IMR-90 (cell line): ENCODE results near the gene ATP8B4. TPM values are rescaled to one million over a fixed set of nuclear protein-coding genes. Genes with fewer than 3 reads are reported as not detected.

Experiments
- ATAC-seq: fragments of 200-7000 bp; cut with Tn5 transposase; 2 replicates; pipeline ENCODE4 v1.9.1; 2020; ENCODE audit warnings: low read depth, mild to moderate bottlenecking, moderate library complexity
- BruUV-seq: library from RNA; stranded (reverse); fragments of 400-500 nt; replicated peaks from 2 replicates; lab custom pipeline; 2021; lab: Mats Ljungman, UMichigan
- CTCF ChIA-PET: fragments of 300-600 bp; formaldehyde crosslinking; extraction: SDS; loops from one replicate; lab custom pipeline; 2021; ENCODE audit warnings: antibody characterized with exemption; lab: Yijun Ruan, JAX
- POLR2A ChIA-PET: fragments of 300-600 bp; sonication (Branson Sonifier 250); formaldehyde crosslinking; loops from one replicate; lab custom pipeline; 2022; ENCODE audit warnings: antibody characterized with exemption; ENCODE audit not compliant: unreplicated experiment; lab: Charles Lee
- DNase-seq: peaks from one replicate; pipeline ENCODE4 v3.0.0; 2013
- H2AFZ ChIP-seq: replicated peaks from 2 replicates; pipeline ENCODE3; 2013; ENCODE audit warnings: low read length, mild to moderate bottlenecking; ENCODE audit not compliant: poor library complexity
- H2AK5ac ChIP-seq: 2 replicates; pipeline ENCODE4 v1.6.1; 2013; ENCODE audit warnings: low read depth, low read length, inconsistent platforms
- H2AK9ac ChIP-seq: replicated peaks from 2 replicates; pipeline ENCODE3; 2013; ENCODE audit warnings: mild to moderate bottlenecking, low read depth, low read length, moderate library complexity; ENCODE audit not compliant: poor library complexity
- H2BK120ac ChIP-seq: 2 replicates; pipeline ENCODE4 v1.6.1; 2013; ENCODE audit warnings: low read depth, low read length, inconsistent platforms
- H2BK15ac ChIP-seq: 3 replicates; pipeline ENCODE4 v1.6.1; 2013; ENCODE audit warnings: low read depth, low read length, inconsistent platforms
- H2BK20ac ChIP-seq: 2 replicates; pipeline ENCODE4 v1.6.1; 2013; ENCODE audit warnings: low read depth, mild to moderate bottlenecking, inconsistent platforms, low read length, moderate library complexity
- H2BK5ac ChIP-seq: 2 replicates; pipeline ENCODE4 v1.6.1; 2013; ENCODE audit warnings: mild to moderate bottlenecking, low read depth, low read length, inconsistent platforms; ENCODE audit not compliant: poor library complexity, severe bottlenecking
- H3K14ac ChIP-seq: replicated peaks from 2 replicates; pipeline ENCODE4 v1.6.1; 2013; ENCODE audit warnings: low read depth, low read length, inconsistent platforms
- H3K18ac ChIP-seq: 2 replicates; pipeline ENCODE4 v1.6.1; 2013; ENCODE audit warnings: low read depth, low read length, control low read depth
- H3K23ac ChIP-seq: 2 replicates; pipeline ENCODE4 v1.6.1; 2013; ENCODE audit warnings: low read depth, low read length, inconsistent platforms
- H3K27ac ChIP-seq: 2 replicates; pipeline ENCODE4 v1.5.1; 2013; ENCODE audit warnings: mild to moderate bottlenecking, control low read depth, low read length; ENCODE audit not compliant: insufficient read depth
- H3K27me3 ChIP-seq: 2 replicates; pipeline ENCODE4 v1.6.1; 2013; ENCODE audit warnings: low read length; ENCODE audit not compliant: control insufficient read depth, insufficient read depth
- H3K36me3 ChIP-seq: 2 replicates; pipeline ENCODE4 v1.6.1; 2013; ENCODE audit warnings: low read length, mixed read lengths; ENCODE audit not compliant: control insufficient read depth, insufficient read depth
- H3K4ac ChIP-seq: 2 replicates; pipeline ENCODE4 v1.6.1; 2013; ENCODE audit warnings: low read depth, low read length, inconsistent platforms
- H3K4me1 ChIP-seq: 2 replicates; pipeline ENCODE4 v1.6.1; 2013; ENCODE audit warnings: low read length, mixed read lengths; ENCODE audit not compliant: control insufficient read depth, insufficient read depth
- H3K4me2 ChIP-seq: 2 replicates; pipeline ENCODE4 v1.6.1; 2013; ENCODE audit warnings: low read depth, mild to moderate bottlenecking, control low read depth, low read length, moderate library complexity
- H3K4me3 ChIP-seq: 2 replicates; pipeline ENCODE4 v1.5.1; 2013; ENCODE audit warnings: low read depth, mild to moderate bottlenecking, control low read depth, low read length, moderate library complexity; ENCODE audit not compliant: insufficient read depth
- H3K56ac ChIP-seq: 2 replicates; pipeline ENCODE4 v1.6.1; 2013; ENCODE audit warnings: low read length, inconsistent platforms; ENCODE audit not compliant: insufficient read depth; ENCODE audit errors: extremely low read depth
- H3K79me1 ChIP-seq, 2 experiments: 2 replicates each; pipeline ENCODE4 v1.6.1; 2013; ENCODE audit warnings: low read length in 2 of 2, inconsistent platforms in 1 of 2, low read depth in 1 of 2
- H3K9ac ChIP-seq: 2 replicates; pipeline ENCODE4 v1.6.1; 2013; ENCODE audit warnings: low read depth, low read length, control low read depth
- H3K9me1 ChIP-seq: 2 replicates; pipeline ENCODE4 v1.6.1; 2013; ENCODE audit warnings: low read length, inconsistent platforms; ENCODE audit not compliant: insufficient read depth
- H3K9me3 ChIP-seq: 2 replicates; pipeline ENCODE4 v1.6.1; 2013; ENCODE audit warnings: low read length; ENCODE audit not compliant: control insufficient read depth, insufficient read depth
- H4K20me1 ChIP-seq: 2 replicates; pipeline ENCODE4 v1.6.1; 2013; ENCODE audit warnings: low read length, inconsistent platforms; ENCODE audit not compliant: insufficient read depth
- H4K5ac ChIP-seq: 2 replicates; pipeline ENCODE4 v1.6.1; 2013; ENCODE audit warnings: mild to moderate bottlenecking, low read depth, low read length, control low read depth
- H4K8ac ChIP-seq, 2 experiments: 2 replicates each; pipeline ENCODE4 v1.6.1; 2013; ENCODE audit warnings: low read depth in 2 of 2, low read length in 2 of 2, control low read depth in 1 of 2, inconsistent platforms in 1 of 2
- H4K91ac ChIP-seq: 2 replicates; pipeline ENCODE4 v1.6.1; 2013; ENCODE audit warnings: low read depth, low read length, inconsistent platforms; ENCODE audit not compliant: insufficient read depth
- BHLHE40 ChIP-seq: fragments of 150-350 bp; IDR thresholded peaks from 2 replicates; pipeline ENCODE4 v1.6.1; 2016; ENCODE audit warnings: mild to moderate bottlenecking, low read depth, low read length
- CEBPB ChIP-seq: IDR thresholded peaks from 2 replicates; pipeline ENCODE4 v1.6.1; 2012; ENCODE audit warnings: low read depth, low read length, improper control_type of control experiment
- CHD1 ChIP-seq: IDR thresholded peaks from 2 replicates; pipeline ENCODE4 v1.6.1; 2012; ENCODE audit warnings: low read depth, low read length, improper control_type of control experiment
- CTCF ChIP-seq: conservative IDR thresholded peaks from 2 replicates; pipeline ENCODE4 v1.5.1; 2012; ENCODE audit warnings: mild to moderate bottlenecking, low read depth, low read length, improper control_type of control experiment
- FOS ChIP-seq: fragments of 150-350 bp; IDR thresholded peaks from 2 replicates; pipeline ENCODE4 v1.6.1; 2016; ENCODE audit warnings: low read depth, low read length
- MAFK ChIP-seq: IDR thresholded peaks from 2 replicates; pipeline ENCODE4 v1.6.1; 2012; ENCODE audit warnings: low read depth, low read length, improper control_type of control experiment
- MAZ ChIP-seq: IDR thresholded peaks from 2 replicates; pipeline ENCODE4 v1.6.1; 2012; ENCODE audit warnings: low read depth, mild to moderate bottlenecking, low read length, improper control_type of control experiment, moderate library complexity, borderline replicate concordance
- MXI1 ChIP-seq: IDR thresholded peaks from 2 replicates; pipeline ENCODE4 v1.6.1; 2012; ENCODE audit warnings: low read depth, mild to moderate bottlenecking, low read length, moderate library complexity, borderline replicate concordance
- RAD21 ChIP-seq: IDR thresholded peaks from 2 replicates; pipeline ENCODE4 v1.6.1; 2012; ENCODE audit warnings: low read length, improper control_type of control experiment
- RCOR1 ChIP-seq: IDR thresholded peaks from 2 replicates; pipeline ENCODE4 v1.6.1; 2012; ENCODE audit warnings: mild to moderate bottlenecking, low read length, improper control_type of control experiment; ENCODE audit not compliant: insufficient replicate concordance
- RFX5 ChIP-seq: IDR thresholded peaks from 2 replicates; pipeline ENCODE4 v1.8.0; 2012; ENCODE audit warnings: low read depth, mild to moderate bottlenecking, low read length, moderate library complexity
- SMC3 ChIP-seq: fragments of 150-350 bp; IDR thresholded peaks from 2 replicates; pipeline ENCODE4 v1.6.1; 2016; ENCODE audit warnings: low read depth, mild to moderate bottlenecking, antibody characterized with exemption, low read length, moderate library complexity
- USF2 ChIP-seq: fragments of 150-350 bp; IDR thresholded peaks from 2 replicates; pipeline ENCODE4 v1.6.1; 2017; ENCODE audit warnings: mild to moderate bottlenecking, antibody characterized with exemption, low read length, low read depth
- WGBS, 2 experiments: methylation state at CpG; one replicate each; pipeline versions ENCODE4 v1.1.5 to v1.1.7; 2013; ENCODE audit warnings: missing lambda C conversion rate in 2 of 2; ENCODE audit not compliant: insufficient read length in 1 of 2; ENCODE audit errors: extremely low coverage in 2 of 2; 5-methylcytosine and 5-hydroxymethylcytosine counted together
- dilution Hi-C: fragments of 300-500 bp; cut with HindIII; formaldehyde crosslinking; loops from one replicate; pipeline ENCODE4 v1.14.3; 2018; ENCODE audit warnings: low sequenced_read_pairs; ENCODE audit not compliant: unreplicated experiment
- in situ Hi-C: fragments of 300-500 bp; cut with MboI; formaldehyde crosslinking; loops from 3 replicates; pipeline ENCODE4 v1.14.3; 2019; ENCODE audit warnings: low sequenced_read_pairs, inconsistent platforms, mixed read lengths
- intact Hi-C: fragments of 100-400 bp; cut with micrococcal nuclease; formaldehyde crosslinking; loops from 2 replicates; pipeline ENCODE4 v1.10.0; 2022
- polyA plus RNA-seq, 3 experiments: library from polyadenylated mRNA; depleted of rRNA; stranded (reverse); fragments of >200 nt; gene quantifications; 2 replicates each; pipeline ENCODE4 v1.2.3, GENCODE V29; 2012; ENCODE audit warnings: low replicate concordance in 1 of 3
- total RNA-seq: library from RNA; depleted of rRNA; stranded (reverse); fragments of >200 nt; gene quantifications from 2 replicates; pipeline ENCODE4 v1.2.3, GENCODE V29; 2012

Gene ATP8B4
- total and polyA plus RNA-seq, 2 of the 4 experiments (the other 2 are of a cell fraction), result 0.12 to 0.54 TPM

GRCh38 chr15:50046159-50046558 is 72.9 kb downstream of the ATP8B4 start:
- no peak for TF ChIP-seq MAZ
- no peak for TF ChIP-seq MAFK
- no peak for TF ChIP-seq SMC3
- TF ChIP-seq RCOR1, result no peak
- no peak for TF ChIP-seq MXI1
- TF ChIP-seq USF2, result no peak
- TF ChIP-seq CHD1, result no peak
- TF ChIP-seq RAD21, result no peak
- TF ChIP-seq RFX5, result no peak
- no peak for TF ChIP-seq FOS
- no peak for TF ChIP-seq CTCF
- TF ChIP-seq CEBPB, result no peak
- TF ChIP-seq BHLHE40, result no peak
- Histone ChIP-seq H2BK5ac (no peak overlapping the region), H3K9me1 (no peaks in the 10 kb centered on the region), H4K5ac (no peak overlapping the region), H3K4me3 (no peak overlapping the region), H2BK120ac (0 out of 2 replicates have a peak overlapping the region, but pooled peaks have one; percentile 2), H3K23ac (no peak overlapping the region), H3K9me3 (peaks cover 6% of the 10 kb centered on the region), H3K36me3 (no peaks in the 10 kb centered on the region), H2AK5ac (no peak overlapping the region; the same call in 1 of the 2 replicates), H3K4me1 (peaks cover 8% of the 10 kb centered on the region), H4K91ac (0 out of 2 replicates have a peak overlapping the region, but pooled peaks have one; percentile 27), H3K14ac (no peak overlapping the region), H3K27ac (no peak overlapping the region), H2AK9ac (no peak overlapping the region), H3K4me2 (no peak overlapping the region), H4K20me1 (no peaks in the 10 kb centered on the region), H4K8ac (no peak overlapping the region), H3K56ac (no peak overlapping the region), H2AFZ (no peak overlapping the region), H3K18ac (peak overlapping the region; percentile 41; the same call in 1 of the 2 replicates), H3K9ac (no peak overlapping the region), H3K79me1 (no peaks in the 10 kb centered on the region), H3K4ac (no peak overlapping the region), H2BK20ac (peak overlapping the region; percentile 20; the same call in 1 of the 2 replicates), H3K27me3 (no peaks in the 10 kb centered on the region), H2BK15ac (0 out of 3 replicates have a peak overlapping the region, but pooled peaks have one; percentile 44)
- no peak for DNase-seq
- no peak for ATAC-seq
- no CpG with 5 or more reads among the region's 1 CpG for WGBS, 2 experiments
- in situ Hi-C loops, result no loop called here
- intact Hi-C loops, result no loop called here
- dilution Hi-C loops, result no loop called here
- ChIA-PET POLR2A (no interaction called here), CTCF (interaction anchor here (0.9 kb wide), 1 partner anchor 1019 kb away, joined by 4 read pairs; no protein-coding TSS in a partner anchor)
- no TSS peak for BruUV-seq
